Measurements from ENCODE around the gene DNM3.

- no peak for TF ChIP-seq CTCF (IDR thresholded peaks at IDR 0.05)
- TF ChIP-seq POLR2A (IDR thresholded peaks at IDR 0.05): no peak
- no peak for TF ChIP-seq EP300 (IDR thresholded peaks at IDR 0.05)
Observed at GRCh38 chr1:172201572-172201971, 360.3 kb downstream of the DNM3 start.
